Calu3 (cell line): Measurements from ENCODE around the gene RASGRF1. TPM values are rescaled to one million over a fixed set of nuclear protein-coding genes. Genes with fewer than 3 reads are reported as not detected.

Experiments
- BruUV-seq: library from RNA; stranded (reverse); fragments of 400-500 nt; replicated peaks from 2 replicates; lab custom pipeline; 2021; lab: Mats Ljungman, UMichigan
- CTCF ChIA-PET: fragments of 300-600 bp; sonication (Branson Sonifier 250); formaldehyde crosslinking; loops from one replicate; lab custom pipeline; 2022; ENCODE audit warnings: antibody characterized with exemption; lab: Charles Lee
- DNase-seq: peaks from one replicate; pipeline ENCODE4 v3.0.0; 2022
- H3K27ac Mint-ChIP-seq: one replicate; pipeline ENCODE4 v1.8.0; 2022; ENCODE audit warnings: mixed read lengths; ENCODE audit not compliant: unreplicated experiment
- H3K27me3 Mint-ChIP-seq: one replicate; pipeline ENCODE4 v1.8.0; 2022; ENCODE audit warnings: mixed read lengths; ENCODE audit not compliant: unreplicated experiment
- H3K36me3 Mint-ChIP-seq: one replicate; pipeline ENCODE4 v1.8.0; 2022; ENCODE audit warnings: mild to moderate bottlenecking, moderate library complexity, mixed read lengths; ENCODE audit not compliant: insufficient read depth, unreplicated experiment
- H3K4me1 Mint-ChIP-seq: one replicate; pipeline ENCODE4 v1.8.0; 2022; ENCODE audit warnings: mild to moderate bottlenecking, low read depth, mixed read lengths; ENCODE audit not compliant: unreplicated experiment
- H3K4me3 Mint-ChIP-seq: one replicate; pipeline ENCODE4 v1.8.0; 2022; ENCODE audit warnings: mild to moderate bottlenecking, low read depth, moderate library complexity, mixed read lengths; ENCODE audit not compliant: unreplicated experiment
- H3K9me3 Mint-ChIP-seq: one replicate; pipeline ENCODE4 v1.8.0; 2022; ENCODE audit warnings: low read depth, mixed read lengths; ENCODE audit not compliant: unreplicated experiment
- CTCF ChIP-seq: fragments of 200-600 bp; IDR thresholded peaks from one replicate; pipeline ENCODE4 v1.8.0; 2022; ENCODE audit warnings: antibody characterized with exemption; ENCODE audit not compliant: unreplicated experiment
- intact Hi-C: fragments of 100-400 bp; cut with micrococcal nuclease; formaldehyde crosslinking; loops from one replicate; pipeline ENCODE4 v1.10.0; 2022; ENCODE audit not compliant: unreplicated experiment
- total RNA-seq: library from RNA; stranded (reverse); gene quantifications from 2 replicates; pipeline ENCODE4 v1.2.3, GENCODE V29; 2022

The RASGRF1 gene
- total RNA-seq, 1 experiment from 2014 or later, result 2.2 TPM

- TF ChIP-seq CTCF, result no peak
- CTCF ChIA-PET, result no interaction called here
- Mint-ChIP-seq H3K36me3 (no peaks in the 10 kb centered on the region), H3K9me3 (no peaks in the 10 kb centered on the region), H3K27ac (no peak overlapping the region), H3K4me3 (no peak overlapping the region), H3K4me1 (peaks cover 13% of the 10 kb centered on the region), H3K27me3 (no peaks in the 10 kb centered on the region)
- no TSS peak for BruUV-seq
- intact Hi-C loops, result no loop called here
- no peak for DNase-seq
Observed at GRCh38 chr15:78959360-78959759, 131.2 kb downstream of the RASGRF1 start.

- no peak for DNase-seq
- Mint-ChIP-seq H3K27ac (no peak overlapping the region), H3K4me1 (peaks cover 24% of the 10 kb centered on the region), H3K4me3 (no peak overlapping the region), H3K27me3 (no peaks in the 10 kb centered on the region), H3K36me3 (no peaks in the 10 kb centered on the region), H3K9me3 (no peaks in the 10 kb centered on the region)
- no TSS peak for BruUV-seq
- CTCF ChIA-PET, result no interaction called here
- TF ChIP-seq CTCF, result no peak
- intact Hi-C loops, result no loop called here
Observed at GRCh38 chr15:78957416-78958093, 133.0 kb downstream of the RASGRF1 start.

GRCh38 chr15:78956937-78957336 lies 133.6 kb downstream of the RASGRF1 start:
- CTCF ChIA-PET, result no interaction called here
- no peak overlapping the region for H3K4me3 Mint-ChIP-seq
- H3K4me1 Mint-ChIP-seq, result peaks cover 31% of the 10 kb centered on the region
- H3K36me3 Mint-ChIP-seq, result no peaks in the 10 kb centered on the region
- intact Hi-C loops, result no loop called here
- no peaks in the 10 kb centered on the region for H3K9me3 Mint-ChIP-seq
- TF ChIP-seq CTCF, result no peak
- H3K27ac Mint-ChIP-seq, result no peak overlapping the region
- BruUV-seq, result no TSS peak
- DNase-seq, result no peak
- no peaks in the 10 kb centered on the region for H3K27me3 Mint-ChIP-seq

GRCh38 chr15:78955355-78955754 lies 135.2 kb downstream of the RASGRF1 start:
- H3K27me3 Mint-ChIP-seq, result no peaks in the 10 kb centered on the region
- CTCF ChIA-PET, result no interaction called here
- H3K4me1 Mint-ChIP-seq, result peaks cover 46% of the 10 kb centered on the region
- H3K36me3 Mint-ChIP-seq, result peaks cover 10% of the 10 kb centered on the region
- intact Hi-C loops, result no loop called here
- H3K4me3 Mint-ChIP-seq, result no peak overlapping the region
- H3K27ac Mint-ChIP-seq, result no peak overlapping the region
- no peak for TF ChIP-seq CTCF
- H3K9me3 Mint-ChIP-seq, result no peaks in the 10 kb centered on the region
- BruUV-seq, result no TSS peak
- DNase-seq, result no peak
